Mucosa of descending colon (tissue), 3 donors: ENCODE results near the gene ZCWPW1. TPM values are rescaled to one million over a fixed set of nuclear protein-coding genes. Genes with fewer than 3 reads are reported as not detected.

ENCODE experiments used
- ATAC-seq: fragments of 200-7000 bp; cut with Tn5 transposase; one replicate; pipeline ENCODE4 v1.9.1; 2020; ENCODE audit warnings: mild to moderate bottlenecking, moderate library complexity
- DNase-seq, 3 donors: peaks; one replicate each; pipeline ENCODE4 v3.0.0-alpha.2; 2020
- H3K36me3 ChIP-seq: fragments of 200-600 bp; one replicate; pipeline ENCODE4 v1.8.0; 2021; ENCODE audit warnings: low read depth, mild to moderate bottlenecking
- H3K4me1 ChIP-seq: fragments of 200-600 bp; one replicate; pipeline ENCODE4 v1.8.0; 2021; ENCODE audit warnings: low read depth, mild to moderate bottlenecking
- H3K4me3 ChIP-seq: fragments of 200-600 bp; one replicate; pipeline ENCODE4 v1.8.0; 2021; ENCODE audit warnings: mild to moderate bottlenecking
- H3K9me3 ChIP-seq: fragments of 200-600 bp; one replicate; pipeline ENCODE4 v1.8.0; 2021; ENCODE audit warnings: mild to moderate bottlenecking
- intact Hi-C, 2 donors: fragments of 100-400 bp; cut with DNase I in 1 of 2; cut with micrococcal nuclease in 1 of 2; formaldehyde crosslinking; loops; one replicate each; pipeline versions ENCODE4 v1.11.0 to v1.11.1; 2022; cut with DNase I, micrococcal nuclease
- total RNA-seq, 3 donors: library from RNA; stranded (reverse); fragmentation: NEBNext Ultra II Directional in 2 of 3; extraction: Animal tissue kit (Norgen Biotek cat#: 25700) in 2 of 3; gene quantifications; one replicate each; pipeline versions ENCODE4 v1.2.1 to v1.2.4, GENCODE V29; 2021 to 2023
- TF ChIP-seq, protein P1 (sequence below): fragments of 200-600 bp; IDR thresholded peaks from one replicate; pipeline ENCODE4 v1.8.0; 2022; ENCODE audit warnings: antibody characterized with exemption, mild to moderate bottlenecking
- donor health status: DM: no; HTN: no; CAD: no; lungs with moderate emphysema.
- donor health status: DM: no; HTN: no; CAD: no.
- donor health status: DM: no; HTN: yes; CAD: no.

ZCWPW1 gene
- total RNA-seq, 3 donors from 2014 or later: 1.8 to 6.1 (median 2.3) TPM

DNA sequence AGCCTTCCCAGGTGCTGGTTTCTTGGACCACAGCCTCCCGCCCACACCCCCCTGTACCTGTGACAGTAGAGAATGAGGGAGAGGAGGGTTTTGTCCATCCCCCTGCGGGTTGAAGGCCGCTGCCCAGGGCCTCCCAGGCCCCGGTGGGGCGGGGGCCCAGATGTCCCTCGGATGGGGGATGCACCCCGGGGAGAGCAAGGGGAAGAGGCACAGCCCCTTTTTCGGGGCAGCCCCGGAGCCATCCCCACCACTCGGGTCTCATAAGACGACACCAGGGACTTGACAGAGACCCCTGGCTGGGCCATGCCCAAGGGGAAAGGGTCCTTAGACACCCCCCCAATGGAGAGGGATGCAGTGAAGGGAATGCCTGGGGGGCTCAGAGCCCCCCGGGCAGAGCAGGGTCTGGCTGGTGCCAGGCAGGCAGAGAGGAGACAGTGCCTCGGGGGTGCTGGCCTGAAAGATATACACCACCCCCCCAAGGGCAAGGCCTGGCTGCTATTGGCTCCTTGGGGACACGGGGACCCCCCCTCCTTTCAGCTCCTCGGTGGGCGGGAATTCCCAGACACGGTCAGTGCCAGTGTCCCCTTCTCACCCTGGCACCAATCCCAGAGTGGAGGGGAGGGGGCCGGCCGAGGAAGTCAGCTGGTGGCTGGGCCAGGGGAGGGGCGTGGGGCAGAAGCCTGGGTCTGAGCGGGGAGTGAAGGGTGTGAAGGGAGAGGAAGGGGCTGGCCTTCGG is 39.3 kb upstream of the ZCWPW1 start:
- TF ChIP-seq, protein P1, sequence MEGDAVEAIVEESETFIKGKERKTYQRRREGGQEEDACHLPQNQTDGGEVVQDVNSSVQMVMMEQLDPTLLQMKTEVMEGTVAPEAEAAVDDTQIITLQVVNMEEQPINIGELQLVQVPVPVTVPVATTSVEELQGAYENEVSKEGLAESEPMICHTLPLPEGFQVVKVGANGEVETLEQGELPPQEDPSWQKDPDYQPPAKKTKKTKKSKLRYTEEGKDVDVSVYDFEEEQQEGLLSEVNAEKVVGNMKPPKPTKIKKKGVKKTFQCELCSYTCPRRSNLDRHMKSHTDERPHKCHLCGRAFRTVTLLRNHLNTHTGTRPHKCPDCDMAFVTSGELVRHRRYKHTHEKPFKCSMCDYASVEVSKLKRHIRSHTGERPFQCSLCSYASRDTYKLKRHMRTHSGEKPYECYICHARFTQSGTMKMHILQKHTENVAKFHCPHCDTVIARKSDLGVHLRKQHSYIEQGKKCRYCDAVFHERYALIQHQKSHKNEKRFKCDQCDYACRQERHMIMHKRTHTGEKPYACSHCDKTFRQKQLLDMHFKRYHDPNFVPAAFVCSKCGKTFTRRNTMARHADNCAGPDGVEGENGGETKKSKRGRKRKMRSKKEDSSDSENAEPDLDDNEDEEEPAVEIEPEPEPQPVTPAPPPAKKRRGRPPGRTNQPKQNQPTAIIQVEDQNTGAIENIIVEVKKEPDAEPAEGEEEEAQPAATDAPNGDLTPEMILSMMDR: no peak
- intact Hi-C loops: no loop called here
- Histone ChIP-seq H3K4me1 (peaks cover 13% of the 10 kb centered on the region), H3K36me3 (no peaks in the 10 kb centered on the region), H3K4me3 (no peak overlapping the region), H3K9me3 (no peaks in the 10 kb centered on the region)
- DNase-seq (peak in 1 of 3 donors; percentile 53), ATAC-seq (no peak)

DNA sequence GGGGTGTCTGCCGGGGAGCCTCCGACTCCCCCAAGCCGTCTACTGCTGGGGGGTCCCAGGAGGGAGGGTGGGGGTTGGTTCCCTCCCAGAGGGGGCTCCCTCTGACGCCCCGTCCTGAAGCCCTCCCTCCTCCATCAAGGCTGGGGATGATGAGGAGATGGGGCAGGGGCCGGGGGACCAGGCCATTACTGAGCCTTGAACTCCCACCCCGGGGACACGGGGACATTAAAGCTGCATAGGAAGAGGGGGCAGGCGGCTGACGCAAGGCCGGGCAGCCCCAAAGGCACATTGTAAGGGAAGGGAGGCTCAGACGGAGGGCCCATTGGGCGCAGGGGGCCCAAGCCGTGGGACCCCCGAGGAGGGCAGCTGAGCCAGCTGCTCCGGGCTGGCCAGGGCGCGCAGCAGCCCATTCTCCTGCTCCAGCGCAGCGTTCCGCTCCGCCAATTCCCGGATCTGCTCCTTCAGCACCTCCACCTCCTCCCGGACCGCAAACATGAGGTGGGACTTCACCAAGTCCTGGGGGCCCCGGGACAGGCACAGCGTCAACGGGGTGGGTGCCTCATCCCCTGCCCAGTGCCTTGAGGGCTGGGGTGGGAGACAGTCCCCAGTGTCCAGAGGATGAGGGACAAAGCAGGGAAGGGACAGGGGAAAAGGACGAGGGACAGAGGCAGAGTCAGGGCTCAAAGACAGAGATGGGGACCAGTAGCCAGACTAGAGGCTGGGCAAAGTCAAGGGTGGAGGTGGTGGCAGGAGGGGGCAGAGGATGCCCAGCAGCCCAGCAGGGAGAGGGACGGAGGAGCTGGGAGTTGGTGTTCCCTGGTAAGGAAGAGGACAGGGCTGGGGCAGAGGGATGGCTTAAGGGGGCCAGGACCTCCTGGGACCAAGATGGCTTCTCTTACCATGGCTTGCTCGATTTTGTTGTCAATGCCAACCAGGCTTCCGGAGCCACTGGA is 38.4 kb upstream of the ZCWPW1 start:
- intact Hi-C loops: no loop called here
- DNase-seq (no peak), ATAC-seq (no peak)
- H3K36me3 ChIP-seq: no peaks in the 10 kb centered on the region
- no peaks in the 10 kb centered on the region for H3K9me3 ChIP-seq
- TF ChIP-seq, protein P1: no peak
- H3K4me3 ChIP-seq: no peak overlapping the region
- H3K4me1 ChIP-seq: peaks cover 8% of the 10 kb centered on the region

DNA sequence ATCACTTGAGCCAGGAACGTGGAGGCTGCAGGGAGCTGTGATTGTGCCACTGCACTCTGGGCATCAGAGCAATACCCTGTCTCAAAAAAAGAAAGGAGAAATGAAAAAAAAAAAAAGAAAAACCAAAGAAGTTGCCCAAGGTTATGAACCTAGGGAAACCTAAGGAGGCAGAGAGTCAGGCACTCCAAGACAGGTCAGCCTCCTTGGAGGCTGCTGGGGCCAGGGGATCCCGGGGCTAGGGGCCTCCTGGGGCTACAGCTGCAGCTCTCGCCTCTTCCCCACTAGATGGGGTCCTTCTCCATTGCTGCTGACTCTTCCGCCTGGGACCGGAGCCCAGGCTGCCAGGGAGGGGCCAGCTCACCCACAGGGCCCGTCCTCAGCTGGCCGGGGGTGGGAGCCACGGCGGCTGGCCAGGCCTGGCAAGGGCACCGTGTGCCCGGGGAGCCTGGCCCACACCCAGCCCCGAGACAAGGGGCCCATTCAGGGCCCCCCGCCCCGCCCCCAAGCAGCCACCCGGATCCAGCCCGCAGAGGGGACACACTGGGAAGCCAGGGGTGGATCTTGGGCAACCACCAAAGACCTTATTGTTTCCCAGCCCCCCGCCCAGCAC is 37.3 kb upstream of the ZCWPW1 start:
- peak; percentile 66 to 75 (median 73) for DNase-seq
- H3K4me1 ChIP-seq: peaks cover 8% of the 10 kb centered on the region
- no peak overlapping the region for H3K4me3 ChIP-seq
- TF ChIP-seq, protein P1: no peak
- no peaks in the 10 kb centered on the region for H3K36me3 ChIP-seq
- no peaks in the 10 kb centered on the region for H3K9me3 ChIP-seq
- intact Hi-C loops: no loop called here
- peak; percentile 81 for ATAC-seq

DNA sequence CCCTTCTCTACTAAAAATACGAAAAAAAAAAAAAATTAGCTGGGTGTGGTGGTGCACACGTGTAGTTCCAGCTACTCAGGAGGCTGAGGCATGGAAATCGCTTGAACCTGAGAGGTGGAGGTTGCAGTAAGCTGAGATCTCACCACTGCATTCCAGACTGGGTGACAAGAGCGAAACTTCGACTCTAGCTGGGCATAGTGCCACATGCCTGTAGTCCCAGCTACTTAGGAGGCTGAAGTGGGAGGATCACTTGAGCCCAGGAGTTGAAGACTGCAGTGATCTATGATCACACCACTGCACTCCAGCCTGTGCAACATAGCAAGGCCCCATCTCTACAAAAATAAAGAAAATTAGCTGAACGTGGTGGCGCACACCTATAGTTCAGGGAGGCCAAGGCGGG is 36.8 kb upstream of the ZCWPW1 start:
- Histone ChIP-seq H3K36me3 (no peaks in the 10 kb centered on the region), H3K4me3 (no peak overlapping the region), H3K4me1 (peaks cover 8% of the 10 kb centered on the region), H3K9me3 (no peaks in the 10 kb centered on the region)
- TF ChIP-seq, protein P1: no peak
- intact Hi-C loops: no loop called here
- no peak for ATAC-seq
- no peak for DNase-seq

DNA sequence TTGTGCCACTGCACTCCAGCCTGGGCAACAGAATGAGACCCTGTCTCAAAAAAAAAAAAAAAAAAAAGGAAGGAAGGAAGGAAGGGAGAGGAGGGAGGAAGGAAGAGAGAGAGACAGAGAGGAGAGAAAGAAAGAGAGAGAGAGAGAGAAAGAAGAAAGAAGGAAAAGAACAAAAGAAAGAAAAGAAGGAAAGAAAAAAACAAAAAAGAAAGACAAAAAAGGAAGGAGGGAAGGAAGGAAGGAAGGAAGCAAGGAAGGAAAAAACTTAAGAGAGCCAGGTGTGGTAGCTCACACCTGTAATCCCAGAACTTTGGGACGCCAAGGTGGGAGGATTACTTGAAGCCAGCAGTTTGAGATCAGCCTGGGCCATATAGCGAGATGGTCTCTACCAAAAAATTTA is 36.3 kb upstream of the ZCWPW1 start:
- H3K9me3 ChIP-seq: no peaks in the 10 kb centered on the region
- peaks cover 5% of the 10 kb centered on the region for H3K4me1 ChIP-seq
- no peak for DNase-seq
- H3K36me3 ChIP-seq: no peaks in the 10 kb centered on the region
- no peak overlapping the region for H3K4me3 ChIP-seq
- intact Hi-C loops: loop anchor here in 1 of 2 donors (5.0 kb wide), 1 partner anchor 98 kb away; no protein-coding TSS in a partner anchor
- TF ChIP-seq, protein P1: no peak
- no peak for ATAC-seq
